Mucosa of descending colon (tissue), 3 donors: ENCODE measurements around the gene ZNF335. TPM values are rescaled to one million over a fixed set of nuclear protein-coding genes. Genes with fewer than 3 reads are reported as not detected.

Experiments
- ATAC-seq: fragments of 200-7000 bp; cut with Tn5 transposase; one replicate; pipeline ENCODE4 v1.9.1; 2020; ENCODE audit warnings: mild to moderate bottlenecking, moderate library complexity
- DNase-seq, 3 donors: peaks; one replicate each; pipeline ENCODE4 v3.0.0-alpha.2; 2020
- H3K36me3 ChIP-seq: fragments of 200-600 bp; one replicate; pipeline ENCODE4 v1.8.0; 2021; ENCODE audit warnings: low read depth, mild to moderate bottlenecking
- H3K4me1 ChIP-seq: fragments of 200-600 bp; one replicate; pipeline ENCODE4 v1.8.0; 2021; ENCODE audit warnings: low read depth, mild to moderate bottlenecking
- H3K4me3 ChIP-seq: fragments of 200-600 bp; one replicate; pipeline ENCODE4 v1.8.0; 2021; ENCODE audit warnings: mild to moderate bottlenecking
- H3K9me3 ChIP-seq: fragments of 200-600 bp; one replicate; pipeline ENCODE4 v1.8.0; 2021; ENCODE audit warnings: mild to moderate bottlenecking
- intact Hi-C, 2 donors: fragments of 100-400 bp; cut with DNase I in 1 of 2; cut with micrococcal nuclease in 1 of 2; formaldehyde crosslinking; loops; one replicate each; pipeline versions ENCODE4 v1.11.0 to v1.11.1; 2022; cut with DNase I, micrococcal nuclease
- total RNA-seq, 3 donors: library from RNA; stranded (reverse); fragmentation: NEBNext Ultra II Directional in 2 of 3; extraction: Animal tissue kit (Norgen Biotek cat#: 25700) in 2 of 3; gene quantifications; one replicate each; pipeline versions ENCODE4 v1.2.1 to v1.2.4, GENCODE V29; 2021 to 2023
- TF ChIP-seq, protein P1 (sequence below): fragments of 200-600 bp; IDR thresholded peaks from one replicate; pipeline ENCODE4 v1.8.0; 2022; ENCODE audit warnings: antibody characterized with exemption, mild to moderate bottlenecking
- donor health status: DM: no; HTN: no; CAD: no; lungs with moderate emphysema.
- donor health status: DM: no; HTN: no; CAD: no.
- donor health status: DM: no; HTN: yes; CAD: no.

Gene ZNF335
- total RNA-seq, 3 donors from 2014 or later: 19.1 to 22.7 (median 20.1) TPM

DNA sequence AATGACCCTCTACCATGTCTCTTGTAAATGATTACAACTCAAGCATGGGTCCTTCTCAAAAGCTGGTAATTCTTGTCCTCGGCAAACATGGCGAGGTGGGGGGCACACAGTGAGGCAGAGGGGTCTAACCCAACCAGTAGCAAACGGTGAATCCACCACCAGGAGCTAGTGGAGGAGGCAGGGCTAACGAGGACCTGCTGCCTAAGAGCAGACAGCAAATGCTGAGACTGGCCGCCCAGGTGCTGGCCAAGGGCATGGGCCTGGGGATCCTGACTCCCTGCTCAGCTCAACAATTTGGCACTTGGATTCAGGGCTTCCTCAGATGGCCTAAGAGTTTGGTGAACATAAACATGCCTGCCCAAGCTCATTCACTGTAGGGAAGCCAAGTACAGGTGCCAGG, 19.1 kb downstream of the ZNF335 start:
- intact Hi-C loops: no loop called here
- TF ChIP-seq, protein P1, sequence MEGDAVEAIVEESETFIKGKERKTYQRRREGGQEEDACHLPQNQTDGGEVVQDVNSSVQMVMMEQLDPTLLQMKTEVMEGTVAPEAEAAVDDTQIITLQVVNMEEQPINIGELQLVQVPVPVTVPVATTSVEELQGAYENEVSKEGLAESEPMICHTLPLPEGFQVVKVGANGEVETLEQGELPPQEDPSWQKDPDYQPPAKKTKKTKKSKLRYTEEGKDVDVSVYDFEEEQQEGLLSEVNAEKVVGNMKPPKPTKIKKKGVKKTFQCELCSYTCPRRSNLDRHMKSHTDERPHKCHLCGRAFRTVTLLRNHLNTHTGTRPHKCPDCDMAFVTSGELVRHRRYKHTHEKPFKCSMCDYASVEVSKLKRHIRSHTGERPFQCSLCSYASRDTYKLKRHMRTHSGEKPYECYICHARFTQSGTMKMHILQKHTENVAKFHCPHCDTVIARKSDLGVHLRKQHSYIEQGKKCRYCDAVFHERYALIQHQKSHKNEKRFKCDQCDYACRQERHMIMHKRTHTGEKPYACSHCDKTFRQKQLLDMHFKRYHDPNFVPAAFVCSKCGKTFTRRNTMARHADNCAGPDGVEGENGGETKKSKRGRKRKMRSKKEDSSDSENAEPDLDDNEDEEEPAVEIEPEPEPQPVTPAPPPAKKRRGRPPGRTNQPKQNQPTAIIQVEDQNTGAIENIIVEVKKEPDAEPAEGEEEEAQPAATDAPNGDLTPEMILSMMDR: no peak
- peaks cover 14% of the 10 kb centered on the region for H3K36me3 ChIP-seq

DNA sequence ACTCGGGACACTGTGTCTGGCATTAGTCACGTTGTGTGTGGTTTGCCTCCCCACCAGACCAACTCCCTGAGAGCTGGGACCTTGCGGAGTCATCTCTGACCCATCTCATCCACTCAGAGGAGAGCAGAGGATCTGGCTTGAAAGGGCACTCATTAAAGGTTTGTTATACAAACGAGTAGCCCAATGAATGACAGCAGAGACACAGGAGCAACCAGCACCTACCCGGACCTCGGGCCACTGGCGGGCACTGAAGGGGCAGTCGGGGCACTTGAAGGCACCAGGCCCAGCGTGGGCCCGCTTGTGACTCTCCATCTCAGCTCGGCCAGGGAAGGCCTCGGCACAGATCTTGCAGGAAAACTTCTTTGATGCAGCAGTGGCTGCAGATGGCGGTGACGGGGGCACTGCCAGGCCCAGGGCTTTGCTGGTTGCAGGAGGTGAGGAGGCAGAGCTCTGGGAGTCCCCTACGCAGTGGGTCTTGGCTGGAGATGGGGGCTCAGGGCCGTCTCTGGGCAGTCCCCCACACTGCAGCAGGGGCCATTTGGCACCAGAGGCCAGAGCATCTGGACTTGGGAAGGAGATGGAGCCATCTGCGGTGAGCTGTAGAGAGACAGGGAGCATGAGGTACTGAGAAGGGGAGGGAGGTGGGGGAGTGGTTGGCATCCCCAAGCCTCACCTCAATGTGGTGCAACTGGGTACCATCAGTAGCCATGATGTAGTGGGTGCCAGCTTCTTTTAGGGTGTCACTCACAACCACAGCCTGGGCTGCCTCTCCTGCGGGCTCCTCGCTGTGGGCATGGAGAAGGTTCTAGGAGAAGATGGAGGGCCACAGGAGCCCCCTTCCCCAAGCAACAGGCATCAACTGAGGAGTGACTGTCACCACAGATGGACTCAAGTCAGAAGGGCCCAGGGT, 19.8 kb downstream of the ZNF335 start:
- ATAC-seq (no peak), DNase-seq (no peak)
- H3K4me3 ChIP-seq: no peak overlapping the region
- H3K36me3 ChIP-seq: peaks cover 15% of the 10 kb centered on the region
- no peaks in the 10 kb centered on the region for H3K9me3 ChIP-seq
- intact Hi-C loops: no loop called here
- TF ChIP-seq, protein P1: no peak
- H3K4me1 ChIP-seq: no peaks in the 10 kb centered on the region

More for the DNA sequence above, 19.1 kb downstream of the ZNF335 start:
- H3K4me3 ChIP-seq: no peak overlapping the region
- ATAC-seq: no peak
- no peaks in the 10 kb centered on the region for H3K4me1 ChIP-seq
- no peaks in the 10 kb centered on the region for H3K9me3 ChIP-seq
- no peak for DNase-seq

DNA sequence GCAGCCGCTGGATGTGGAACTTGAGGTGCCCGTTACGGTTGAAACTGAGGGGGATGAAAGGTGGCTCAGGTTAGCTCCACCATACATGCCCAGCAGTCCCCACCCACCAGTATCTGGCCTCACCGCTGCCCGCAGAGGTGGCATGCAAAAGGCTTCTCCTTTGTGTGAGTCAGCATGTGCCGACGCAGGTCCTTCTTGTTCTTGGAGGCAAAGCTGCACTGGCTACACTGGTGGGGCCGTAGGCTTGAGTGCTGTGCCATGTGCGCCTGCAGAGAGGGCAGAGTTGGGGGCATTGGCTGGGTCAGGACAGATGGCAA, 21.7 kb downstream of the ZNF335 start:
- intact Hi-C loops: no loop called here
- Histone ChIP-seq H3K4me1 (no peaks in the 10 kb centered on the region), H3K9me3 (no peaks in the 10 kb centered on the region), H3K4me3 (no peak overlapping the region), H3K36me3 (peaks cover 25% of the 10 kb centered on the region)
- TF ChIP-seq, protein P1: no peak
- ATAC-seq: no peak
- DNase-seq: no peak

DNA sequence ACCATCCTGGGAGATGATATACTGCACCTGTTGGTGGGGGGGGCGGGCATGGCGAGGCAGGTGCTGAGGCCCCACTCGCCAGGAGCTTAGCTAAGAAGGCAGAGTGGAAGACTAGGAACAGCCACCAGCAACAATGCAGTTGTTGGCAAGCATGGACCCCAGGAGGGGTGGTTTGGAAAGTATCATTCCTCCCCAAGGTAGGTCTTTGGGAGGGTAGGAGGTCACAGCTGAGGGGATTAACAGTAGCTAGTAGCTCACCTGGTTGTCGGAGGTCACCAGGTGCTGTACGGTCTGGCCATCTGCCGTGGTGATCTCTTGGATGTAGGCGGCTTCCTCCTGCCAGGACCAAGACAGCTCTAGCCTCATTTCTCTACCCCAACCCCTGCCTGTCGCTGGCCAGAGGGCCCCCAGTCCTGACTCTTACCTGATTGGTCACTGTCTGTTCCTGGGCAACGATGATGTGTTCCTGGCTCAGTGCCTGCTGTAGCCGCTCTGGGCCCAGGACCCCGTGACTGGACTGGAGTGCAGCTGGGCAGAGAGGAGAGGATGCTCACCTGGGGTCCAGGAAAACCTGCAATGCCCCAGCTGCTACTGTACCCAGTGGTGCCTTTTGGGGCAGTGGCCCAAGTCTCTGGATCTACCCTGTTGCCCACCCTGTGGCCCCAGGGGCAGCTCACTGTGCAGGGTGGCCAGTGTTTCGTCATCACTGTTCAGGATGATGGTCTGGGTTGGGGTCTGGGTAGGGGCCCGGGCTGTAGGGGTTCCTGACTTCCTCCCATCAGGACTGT, 22.3 kb downstream of the ZNF335 start:
- intact Hi-C loops: no loop called here

DNA sequence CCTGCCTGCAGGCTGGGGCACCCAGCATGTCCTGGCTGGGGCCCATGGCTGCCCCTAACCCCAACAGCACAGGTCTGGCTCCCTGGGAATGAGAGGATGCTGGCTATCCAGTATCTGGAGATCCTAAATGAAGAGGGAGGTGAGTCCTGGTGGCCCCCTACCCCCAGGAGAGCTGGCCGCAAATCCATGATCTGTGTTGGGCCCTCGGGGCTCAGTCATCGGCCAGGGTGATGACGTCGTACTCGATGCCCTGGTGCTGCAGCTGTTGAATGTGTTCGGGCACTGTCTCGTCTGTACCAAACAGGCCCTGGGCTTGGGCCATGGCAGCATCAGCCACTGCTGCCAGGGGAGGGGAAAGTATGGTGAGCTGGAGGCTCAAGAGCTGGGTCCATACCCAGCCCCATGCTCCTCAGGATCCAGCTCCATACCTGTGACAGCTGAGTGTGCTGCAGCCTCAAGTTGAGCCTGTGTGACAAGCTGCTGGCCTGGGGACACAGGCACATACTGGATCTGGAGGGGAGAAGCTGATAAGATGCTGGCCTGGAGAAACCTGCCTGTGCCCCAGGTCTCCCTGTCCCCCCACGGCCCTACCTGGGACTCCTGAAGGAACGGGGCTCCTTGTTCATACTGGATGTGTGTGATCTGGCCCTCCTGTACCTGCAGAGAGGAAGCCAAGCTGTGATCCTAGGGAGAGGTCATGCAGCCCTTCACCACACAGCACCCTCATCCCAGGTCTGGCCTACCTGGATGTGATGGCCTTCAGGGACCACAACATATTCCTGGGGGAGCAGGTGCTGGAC, 23.1 kb downstream of the ZNF335 start:
- TF ChIP-seq, protein P1: no peak
- DNase-seq: no peak
- Histone ChIP-seq H3K36me3 (peaks cover 33% of the 10 kb centered on the region), H3K4me1 (no peaks in the 10 kb centered on the region), H3K9me3 (no peaks in the 10 kb centered on the region), H3K4me3 (no peak overlapping the region)
- no peak for ATAC-seq
- intact Hi-C loops: no loop called here

More for the DNA sequence above, 22.3 kb downstream of the ZNF335 start:
- H3K9me3 ChIP-seq: no peaks in the 10 kb centered on the region
- no peak overlapping the region for H3K4me3 ChIP-seq
- peaks cover 27% of the 10 kb centered on the region for H3K36me3 ChIP-seq
- H3K4me1 ChIP-seq: no peaks in the 10 kb centered on the region
- ATAC-seq: no peak
- DNase-seq: no peak
- TF ChIP-seq, protein P1: no peak
